Stimulated activated CD4-positive, alpha-beta T cell treated with anti-CD3 and anti-CD28 coated beads, Interleukin-1b, Interleukin-23, amount 100 ng/mL, for 48 hours (primary cell): Measurements from ENCODE around the gene ITPRID2.

Experiments used
- DNase-seq: peaks from one replicate; pipeline ENCODE4 v3.0.0-alpha.2; 2020

ITPRID2 gene

DNA sequence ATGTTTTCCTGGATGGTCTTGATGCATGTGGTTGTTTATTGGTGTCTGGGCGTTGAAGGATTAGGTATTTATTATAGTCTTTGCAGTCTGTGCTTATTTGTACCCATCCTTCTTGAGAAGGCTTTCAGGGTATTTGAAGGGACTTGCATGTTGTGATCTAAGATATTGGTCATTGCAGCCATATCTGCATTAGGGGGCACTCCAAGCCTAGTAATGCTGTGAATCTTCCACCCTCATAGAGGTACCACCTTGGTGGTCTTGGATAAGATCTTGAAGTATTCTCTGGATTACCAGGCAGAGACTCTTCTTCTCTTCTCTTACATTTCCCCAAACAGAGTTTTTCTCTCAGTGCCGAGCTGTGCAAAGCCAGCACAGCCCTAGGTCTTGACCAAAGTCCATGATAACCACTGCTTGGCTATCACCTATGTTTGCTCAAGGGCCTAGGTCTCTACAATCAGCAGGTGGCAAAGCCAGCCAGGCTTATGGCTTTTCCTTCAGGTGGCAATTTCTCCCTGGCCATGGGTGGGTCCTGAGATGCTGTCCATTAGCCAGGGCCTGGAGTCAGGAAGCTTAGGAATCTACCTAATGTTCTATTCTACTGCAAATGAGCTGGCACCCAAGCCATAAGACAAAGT is 78.7 kb downstream of the ITPRID2 start:
- DNase-seq: no peak

GRCh38 chr2:181971032-181971431 is 79.5 kb downstream of the ITPRID2 start:
- DNase-seq: no peak

DNA sequence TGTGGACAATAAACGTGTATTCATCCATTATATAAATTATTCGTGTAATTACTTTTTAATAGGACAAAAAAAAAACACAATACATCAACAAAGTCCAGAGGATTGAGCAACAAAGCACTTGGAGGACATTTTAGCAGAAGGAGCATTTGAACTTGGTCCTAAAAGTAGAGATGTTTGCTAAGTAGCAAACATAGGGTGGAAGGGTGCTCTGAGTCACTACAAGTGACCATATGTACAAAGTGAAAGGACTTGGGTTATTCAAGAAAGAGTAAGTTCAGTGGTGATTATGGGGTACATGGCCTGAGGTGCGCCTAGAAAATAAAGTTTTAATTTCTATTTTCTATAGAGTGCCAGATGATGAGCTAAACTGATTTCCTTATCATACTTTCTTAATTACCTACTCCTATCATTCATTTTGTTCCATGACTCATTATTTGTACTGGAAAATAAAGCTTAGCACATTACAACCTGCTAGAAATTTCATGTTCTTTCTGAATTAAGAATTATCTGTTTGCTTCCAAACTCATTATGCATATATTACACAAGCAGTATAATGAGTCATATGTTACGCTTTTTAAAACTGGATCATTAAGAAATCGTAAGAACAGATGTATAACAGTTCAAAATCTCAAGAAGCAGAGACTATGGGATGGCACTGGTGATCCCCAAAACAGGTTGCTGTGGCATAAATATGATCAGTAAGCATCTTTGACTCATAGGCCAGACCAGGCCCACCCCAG is 81.1 kb downstream of the ITPRID2 start:
- no peak for DNase-seq

DNA sequence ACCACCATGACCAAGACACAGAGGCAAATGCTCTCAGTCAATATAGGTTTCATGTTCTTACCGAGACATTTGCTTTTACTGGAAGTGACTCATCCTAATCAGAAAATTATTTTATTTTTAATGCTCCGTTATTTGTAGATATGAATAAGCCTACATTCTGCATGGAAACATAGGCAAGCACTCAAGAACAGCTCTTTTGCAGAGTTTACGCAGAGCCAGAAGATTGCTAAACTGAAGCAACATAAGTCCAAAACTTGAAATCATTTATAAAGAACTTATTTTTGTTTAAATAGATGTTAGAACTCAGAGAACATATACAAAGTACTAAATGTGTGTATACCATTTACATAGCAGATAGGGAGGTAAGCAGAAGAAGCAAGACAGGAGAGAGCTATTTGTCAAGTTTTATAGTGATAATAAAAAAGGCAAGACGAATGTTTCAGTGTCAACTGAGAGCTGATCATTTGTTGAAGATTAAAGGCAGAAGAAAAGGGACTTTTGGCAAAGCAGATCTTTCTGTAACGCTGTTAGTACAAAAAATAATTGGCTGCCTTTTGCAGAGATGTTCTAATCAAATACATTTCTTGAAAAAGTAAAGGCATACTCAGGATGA is 81.7 kb downstream of the ITPRID2 start:
- no peak for DNase-seq

DNA sequence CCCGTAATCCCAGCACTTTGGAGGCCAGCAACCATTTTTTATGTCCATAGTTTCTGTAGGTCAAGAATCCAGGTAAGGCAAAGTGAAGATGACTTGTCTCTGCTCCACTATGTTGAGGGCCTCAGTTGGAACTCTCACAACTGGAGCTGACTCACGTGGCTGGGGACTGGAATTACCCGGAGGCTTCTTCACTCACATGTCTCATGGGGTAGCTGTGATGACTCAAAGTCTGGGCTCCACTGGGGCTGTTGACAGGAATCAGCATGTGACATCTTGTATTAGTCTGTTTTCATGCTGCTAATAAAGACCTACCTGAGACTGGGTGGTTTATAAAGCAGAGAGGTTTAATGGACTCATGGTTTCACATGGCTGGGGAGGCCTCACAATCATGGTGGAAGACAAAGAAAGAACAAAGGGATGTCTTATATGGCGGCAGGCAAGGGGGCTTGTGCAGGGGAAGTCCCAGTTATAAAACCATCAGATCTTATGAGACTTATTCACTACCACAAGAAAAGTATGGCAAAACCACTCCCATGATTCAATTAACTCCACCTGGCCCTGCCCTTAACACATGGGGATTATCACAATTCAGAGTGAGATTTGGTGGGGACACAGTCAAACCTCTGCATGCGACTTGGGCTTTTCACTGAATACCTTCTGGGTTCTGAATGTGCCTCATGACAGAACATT is 86.3 kb downstream of the ITPRID2 start:
- DNase-seq: peak; percentile 64

DNA sequence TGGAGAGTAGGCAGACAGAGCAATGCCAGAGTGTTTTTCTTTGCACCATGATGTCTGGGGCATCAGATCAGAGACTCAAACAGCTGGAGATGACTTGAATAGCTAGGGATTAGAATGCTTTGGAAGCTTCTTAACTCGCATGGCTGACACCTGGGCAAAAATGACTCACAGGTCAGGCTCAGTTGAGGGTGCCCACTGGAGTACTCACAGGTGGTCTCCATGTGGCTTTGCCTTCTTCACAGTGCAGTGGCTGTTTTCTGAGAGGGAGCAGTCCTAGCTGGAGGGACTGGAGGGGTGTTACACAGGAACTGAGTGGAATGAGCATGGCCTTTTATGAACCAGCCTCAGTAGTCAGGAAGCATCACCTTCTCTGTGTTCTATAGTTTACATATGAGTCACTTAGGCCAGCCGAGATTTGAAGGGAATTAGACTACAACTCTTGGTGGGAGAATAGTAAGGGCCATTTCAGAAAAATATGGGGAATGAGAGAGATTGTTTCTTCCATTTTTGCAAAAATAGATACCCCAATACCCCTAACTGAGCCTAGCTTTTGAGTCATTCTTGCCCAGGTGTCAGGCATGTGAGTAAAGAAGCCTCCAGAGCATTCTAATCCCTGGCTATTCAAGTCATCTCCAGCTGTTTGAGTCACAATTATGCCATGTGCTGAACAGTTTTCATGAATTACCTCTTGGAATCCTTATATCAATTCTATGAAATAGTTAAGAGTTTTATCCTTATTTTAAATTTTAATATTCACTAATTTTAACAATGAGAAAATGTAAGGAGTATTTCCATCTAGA is 87.0 kb downstream of the ITPRID2 start:
- no peak for DNase-seq
